MM.1S (cell line): ENCODE measurements around the gene LSAMP.
A peak's percentile ranks its signal among the peaks of the same experiment; 100 is the strongest.

Source experiments
- DNase-seq: peaks from one replicate; pipeline ENCODE4 v3.0.0-alpha.2; 2015
- H2AFZ ChIP-seq: fragments of 300-600 bp; sonication (generic); 2 replicates; pipeline ENCODE4 v1.6.0; 2016; ENCODE audit warnings: antibody characterized with exemption, low read length
- H3F3A ChIP-seq: fragments of 300-600 bp; sonication (generic); 2 replicates; pipeline ENCODE4 v1.6.1; 2016; ENCODE audit warnings: mild to moderate bottlenecking, antibody characterized with exemption, low read length, moderate library complexity, mixed read lengths; ENCODE audit not compliant: insufficient read depth
- H3K27ac ChIP-seq: fragments of 300-600 bp; sonication (generic); 2 replicates; pipeline ENCODE4 v1.5.1; 2016; ENCODE audit warnings: mild to moderate bottlenecking, low read length
- H3K27me3 ChIP-seq: fragments of 300-600 bp; sonication (generic); replicated peaks from 2 replicates; pipeline ENCODE4 v1.6.0; 2016; ENCODE audit warnings: low read length; ENCODE audit not compliant: insufficient read depth
- H3K36me3 ChIP-seq: fragments of 300-600 bp; sonication (generic); replicated peaks from 2 replicates; pipeline ENCODE4 v1.6.1; 2016; ENCODE audit warnings: mild to moderate bottlenecking, low read length, mixed read lengths; ENCODE audit not compliant: insufficient read depth
- H3K4me1 ChIP-seq: fragments of 300-600 bp; sonication (generic); 2 replicates; pipeline ENCODE4 v1.6.1; 2016; ENCODE audit warnings: low read length, mixed read lengths
- H3K4me2 ChIP-seq: fragments of 300-600 bp; sonication (generic); 2 replicates; pipeline ENCODE4 v1.6.0; 2016; ENCODE audit warnings: low read depth, low read length
- H3K4me3 ChIP-seq: fragments of 300-600 bp; sonication (generic); 2 replicates; pipeline ENCODE4 v1.5.1; 2016; ENCODE audit warnings: low read length, mixed read lengths
- H3K79me2 ChIP-seq: fragments of 300-600 bp; sonication (generic); 2 replicates; pipeline ENCODE4 v1.6.1; 2016; ENCODE audit warnings: mixed run types, low read length, mixed read lengths
- H3K9ac ChIP-seq: fragments of 300-600 bp; sonication (generic); 2 replicates; pipeline ENCODE4 v1.6.1; 2016; ENCODE audit warnings: low read length, mixed read lengths
- H3K9me2 ChIP-seq: fragments of 300-600 bp; sonication (generic); replicated peaks from 2 replicates; pipeline ENCODE4 v1.6.1; 2016; ENCODE audit warnings: mild to moderate bottlenecking, low read length, mixed read lengths; ENCODE audit not compliant: insufficient read depth
- H3K9me3 ChIP-seq: fragments of 300-600 bp; sonication (generic); replicated peaks from 2 replicates; pipeline ENCODE4 v1.6.1; 2016; ENCODE audit warnings: mild to moderate bottlenecking, low read length, mixed read lengths; ENCODE audit not compliant: insufficient read depth
- H4K20me1 ChIP-seq: fragments of 300-600 bp; sonication (generic); 2 replicates; pipeline ENCODE4 v1.6.1; 2016; ENCODE audit warnings: mild to moderate bottlenecking, low read length, moderate library complexity, mixed read lengths; ENCODE audit not compliant: insufficient read depth
- CTCF ChIP-seq: fragments of 300-600 bp; sonication (generic); IDR thresholded peaks from 2 replicates; pipeline ENCODE4 v1.5.1; 2016; ENCODE audit warnings: antibody characterized with exemption, low read length, mixed read lengths
- EZH2 ChIP-seq: fragments of 300-600 bp; sonication (generic); optimal IDR thresholded peaks from 2 replicates; pipeline ENCODE3; 2017; ENCODE audit warnings: low read depth, mild to moderate bottlenecking, antibody characterized with exemption, low read length, mixed read lengths
- EZH2phosphoT487 ChIP-seq: fragments of 300-600 bp; sonication (generic); IDR thresholded peaks from 2 replicates; pipeline ENCODE4 v1.6.1; 2018; ENCODE audit warnings: antibody characterized with exemption, low read length

Gene LSAMP

GRCh38 chr3:116338713-116339112, 106.6 kb downstream of the LSAMP start:
- Histone ChIP-seq H3K9me2 (no peaks in the 10 kb centered on the region), H4K20me1 (no peaks in the 10 kb centered on the region), H3K27ac (no peak overlapping the region), H3K9ac (no peak overlapping the region), H3K9me3 (no peaks in the 10 kb centered on the region), H3F3A (no peaks in the 10 kb centered on the region), H3K27me3 (no peaks in the 10 kb centered on the region), H3K79me2 (no peaks in the 10 kb centered on the region), H3K36me3 (no peaks in the 10 kb centered on the region; the same call in 1 of the 2 replicates), H3K4me3 (no peak overlapping the region), H2AFZ (no peak overlapping the region), H3K4me1 (no peaks in the 10 kb centered on the region), H3K4me2 (no peak overlapping the region)
- TF ChIP-seq CTCF = no peak
- no peak for TF ChIP-seq EZH2
- no peak for TF ChIP-seq EZH2phosphoT487
- no peak for DNase-seq

DNA sequence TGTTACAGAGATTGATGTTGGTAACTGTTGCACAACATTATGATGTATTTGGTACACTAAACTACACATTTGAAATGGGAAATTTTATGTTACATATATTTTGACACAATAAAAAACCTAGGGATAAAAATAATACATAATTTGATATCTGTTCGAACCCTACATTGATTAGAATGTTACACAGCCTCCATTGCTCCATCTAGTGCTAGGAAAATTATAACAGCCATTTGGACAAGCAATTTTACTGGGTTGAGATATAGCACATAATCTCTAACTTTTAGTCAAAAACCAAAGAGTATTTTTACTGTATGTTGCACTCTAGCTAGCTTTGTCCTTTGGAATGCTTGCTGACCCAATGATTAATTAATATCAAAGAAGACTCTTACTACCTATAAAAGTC, 108.1 kb downstream of the LSAMP start:
- no peaks in the 10 kb centered on the region for H3K9me2 ChIP-seq

DNA sequence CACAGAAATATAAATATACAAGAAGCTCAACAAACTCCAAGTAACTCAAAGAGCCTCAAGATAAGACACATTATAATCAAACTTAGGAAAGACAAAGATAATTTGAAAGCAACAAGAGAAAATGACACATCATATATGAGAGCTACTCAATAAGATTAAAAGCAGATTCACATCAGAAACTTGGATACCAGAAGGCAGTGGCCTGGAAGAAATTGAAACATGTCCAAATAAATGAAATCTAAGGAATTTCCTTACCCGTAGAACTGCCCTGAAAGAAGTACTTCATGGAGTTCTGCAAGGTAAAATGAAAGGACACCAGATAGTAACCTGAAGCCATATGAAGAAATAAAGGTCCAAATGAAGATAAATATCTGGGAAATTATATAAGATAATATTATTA, 113.9 kb downstream of the LSAMP start:
- Histone ChIP-seq H3K4me3 (no peak overlapping the region), H3K36me3 (no peaks in the 10 kb centered on the region; the same call in 1 of the 2 replicates), H3K79me2 (no peaks in the 10 kb centered on the region), H3K9me2 (no peaks in the 10 kb centered on the region), H2AFZ (no peak overlapping the region), H3K9ac (no peak overlapping the region), H3F3A (no peaks in the 10 kb centered on the region), H4K20me1 (no peaks in the 10 kb centered on the region), H3K4me1 (no peaks in the 10 kb centered on the region), H3K27ac (no peak overlapping the region), H3K4me2 (no peak overlapping the region), H3K9me3 (no peaks in the 10 kb centered on the region), H3K27me3 (no peaks in the 10 kb centered on the region)
- TF ChIP-seq CTCF (no peak), EZH2phosphoT487 (no peak), EZH2 (no peak)
- no peak for DNase-seq

More for the DNA sequence above, 108.1 kb downstream of the LSAMP start:
- Histone ChIP-seq H3K27ac (no peak overlapping the region), H2AFZ (no peak overlapping the region), H3K79me2 (no peaks in the 10 kb centered on the region), H3K9me3 (no peaks in the 10 kb centered on the region), H3K36me3 (no peaks in the 10 kb centered on the region; the same call in 1 of the 2 replicates), H3K4me3 (no peak overlapping the region), H3K4me2 (no peak overlapping the region), H3K9ac (no peak overlapping the region), H3K27me3 (no peaks in the 10 kb centered on the region), H3F3A (no peaks in the 10 kb centered on the region), H3K4me1 (no peaks in the 10 kb centered on the region), H4K20me1 (no peaks in the 10 kb centered on the region)
- TF ChIP-seq EZH2phosphoT487 (no peak), EZH2 (no peak), CTCF (peak; percentile 10; the same call in 1 of the 2 replicates)
- DNase-seq = no peak
